ENCODE data around the gene PAX7.
A peak's percentile ranks its signal among the peaks of the same experiment; 100 is the strongest.

- TF ChIP-seq CTCF (IDR thresholded peaks at IDR 0.05 in 4 of 5, conservative IDR thresholded peaks at IDR 0.05 in 1 of 5) (peak; percentile 58 to 87 (median 82)), POLR2A (IDR thresholded peaks at IDR 0.05) (no peak)
Observed at GRCh38 chr1:18597160-18598042, 33.2 kb upstream of the PAX7 start.
